CD4-positive, CD25-positive, alpha-beta regulatory T cell (primary cell): ENCODE measurements around the gene TMEM134. TPM values are rescaled to one million over a fixed set of nuclear protein-coding genes. Genes with fewer than 3 reads are reported as not detected.

Experiments
- ATAC-seq, 2 donors: fragments of 150-1000 bp; cut with Tn5 transposase; one replicate each; pipeline ENCODE4 v1.10.0; 2021; ENCODE audit warnings: low read depth in 2 of 2, moderate number of reproducible peaks in 2 of 2, moderate library complexity in 1 of 2
- DNase-seq, 3 donors: peaks; one replicate each; pipeline versions ENCODE4 v3.0.0 to v3.0.0-alpha.2; 2012 to 2022; ENCODE audit warnings: mixed read lengths in 1 of 3
- H3K27ac ChIP-seq: one replicate; pipeline ENCODE4 v1.7.0; 2013; ENCODE audit warnings: mild to moderate bottlenecking, low read length; ENCODE audit not compliant: insufficient read depth, poor library complexity, severe bottlenecking
- H3K27me3 ChIP-seq: one replicate; pipeline ENCODE4 v1.7.0; 2013; ENCODE audit warnings: low read length; ENCODE audit not compliant: control insufficient read depth, insufficient read depth
- H3K36me3 ChIP-seq: one replicate; pipeline ENCODE4 v1.7.0; 2013; ENCODE audit warnings: mild to moderate bottlenecking, low read length, moderate library complexity; ENCODE audit not compliant: control insufficient read depth, insufficient read depth
- H3K4me1 ChIP-seq: 2 replicates; pipeline ENCODE4 v1.7.0; 2013; ENCODE audit warnings: mild to moderate bottlenecking, low read length; ENCODE audit not compliant: insufficient read depth, control insufficient read depth, poor library complexity, severe bottlenecking
- H3K4me3 ChIP-seq: one replicate; pipeline ENCODE4 v1.7.0; 2013; ENCODE audit warnings: low read depth, mild to moderate bottlenecking, low read length, moderate library complexity
- H3K9me3 ChIP-seq, 2 experiments: 1 replicate in 1 of 2; 2 replicates in 1 of 2; pipeline ENCODE4 v1.7.0; 2013; ENCODE audit warnings: low read length in 2 of 2, mild to moderate bottlenecking in 1 of 2, moderate library complexity in 1 of 2; ENCODE audit not compliant: control insufficient read depth in 2 of 2
- H3K27ac Mint-ChIP-seq, 3 donors: one replicate each; pipeline ENCODE4 v1.8.0; 2020 to 2022; ENCODE audit warnings: mild to moderate bottlenecking in 3 of 3, mixed read lengths in 3 of 3, moderate library complexity in 2 of 3
- H3K27me3 Mint-ChIP-seq: one replicate; pipeline ENCODE4 v1.8.0; 2022; ENCODE audit warnings: mild to moderate bottlenecking, mixed read lengths
- H3K36me3 Mint-ChIP-seq: one replicate; pipeline ENCODE4 v1.8.0; 2020; ENCODE audit warnings: mixed read lengths
- H3K4me1 Mint-ChIP-seq, 4 donors: one replicate each; pipeline ENCODE4 v1.8.0; 2020 to 2022; ENCODE audit warnings: mixed read lengths in 4 of 4, mild to moderate bottlenecking in 1 of 4
- H3K4me3 Mint-ChIP-seq, 4 donors: one replicate each; pipeline ENCODE4 v1.8.0; 2020 to 2022; ENCODE audit warnings: mild to moderate bottlenecking in 4 of 4, mixed read lengths in 4 of 4, moderate library complexity in 3 of 4
- H3K9me3 Mint-ChIP-seq, 7 donors: one replicate each; pipeline ENCODE4 v1.8.0; 2020 to 2022; ENCODE audit warnings: mixed read lengths in 7 of 7, mild to moderate bottlenecking in 3 of 7, moderate library complexity in 2 of 7
- polyA plus RNA-seq, 4 donors: library from polyadenylated mRNA; unstranded; fragments of 300-500 nt; fragmentation: Illumina TruSeq; gene quantifications; one replicate each; pipeline ENCODE4 v1.2.3, GENCODE V29; 2021
- total RNA-seq: library from RNA; stranded (reverse); gene quantifications from one replicate; pipeline ENCODE4 v1.2.3, GENCODE V29; 2022

The TMEM134 gene
- total and polyA plus RNA-seq, 5 donors from 2014 or later: 48.7 to 228 (median 158) TPM

DNA sequence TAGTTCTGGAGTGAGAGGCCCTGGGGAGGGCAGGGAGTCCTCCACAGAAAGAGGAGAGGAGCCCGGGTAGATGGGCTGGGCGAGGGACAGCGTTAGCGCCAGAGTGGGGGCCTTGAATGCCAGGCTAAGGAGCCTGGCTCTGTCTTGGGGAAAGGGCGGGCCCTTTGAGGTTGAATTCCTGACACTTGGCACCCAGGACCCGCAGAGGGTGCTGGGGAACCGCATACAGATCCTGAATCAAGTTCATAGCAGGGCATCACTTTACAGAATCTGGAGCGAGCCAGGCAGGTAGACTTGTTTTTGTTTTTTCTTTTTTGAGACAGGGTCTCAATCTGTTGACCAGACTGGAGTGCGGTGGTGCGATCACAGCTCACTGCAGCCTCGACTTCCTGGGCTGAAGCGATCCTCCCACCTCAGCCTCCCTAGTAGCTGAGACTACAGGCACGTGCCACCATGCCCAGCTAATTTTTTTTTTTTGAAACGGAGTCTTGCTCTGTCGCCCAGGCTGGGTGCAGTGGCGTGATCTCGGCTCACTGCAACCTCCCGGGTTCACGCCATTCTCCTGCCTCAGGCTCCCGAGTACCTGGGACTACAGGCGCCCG is 47.5 kb downstream of the TMEM134 start:
- Histone ChIP-seq H3K4me3 (no peak overlapping the region), H3K27ac (peak overlapping the region; percentile 79), H3K4me1 (peaks cover 53% of the 10 kb centered on the region), H3K27me3 (no peaks in the 10 kb centered on the region), H3K36me3 (no peaks in the 10 kb centered on the region), H3K9me3 (no peaks in the 10 kb centered on the region)
- Mint-ChIP-seq H3K4me1 (peaks cover 4 to 68% (median 19%) of the 10 kb centered on the region in 4 donors), H3K27me3 (no peaks in the 10 kb centered on the region), H3K4me3 (peak overlapping the region; percentile 75 to 93 (median 82)), H3K9me3 (no peaks in the 10 kb centered on the region), H3K36me3 (no peaks in the 10 kb centered on the region), H3K27ac (peak overlapping the region; percentile 82 to 97 (median 86))
- ATAC-seq (no peak), DNase-seq (no peak)

DNA sequence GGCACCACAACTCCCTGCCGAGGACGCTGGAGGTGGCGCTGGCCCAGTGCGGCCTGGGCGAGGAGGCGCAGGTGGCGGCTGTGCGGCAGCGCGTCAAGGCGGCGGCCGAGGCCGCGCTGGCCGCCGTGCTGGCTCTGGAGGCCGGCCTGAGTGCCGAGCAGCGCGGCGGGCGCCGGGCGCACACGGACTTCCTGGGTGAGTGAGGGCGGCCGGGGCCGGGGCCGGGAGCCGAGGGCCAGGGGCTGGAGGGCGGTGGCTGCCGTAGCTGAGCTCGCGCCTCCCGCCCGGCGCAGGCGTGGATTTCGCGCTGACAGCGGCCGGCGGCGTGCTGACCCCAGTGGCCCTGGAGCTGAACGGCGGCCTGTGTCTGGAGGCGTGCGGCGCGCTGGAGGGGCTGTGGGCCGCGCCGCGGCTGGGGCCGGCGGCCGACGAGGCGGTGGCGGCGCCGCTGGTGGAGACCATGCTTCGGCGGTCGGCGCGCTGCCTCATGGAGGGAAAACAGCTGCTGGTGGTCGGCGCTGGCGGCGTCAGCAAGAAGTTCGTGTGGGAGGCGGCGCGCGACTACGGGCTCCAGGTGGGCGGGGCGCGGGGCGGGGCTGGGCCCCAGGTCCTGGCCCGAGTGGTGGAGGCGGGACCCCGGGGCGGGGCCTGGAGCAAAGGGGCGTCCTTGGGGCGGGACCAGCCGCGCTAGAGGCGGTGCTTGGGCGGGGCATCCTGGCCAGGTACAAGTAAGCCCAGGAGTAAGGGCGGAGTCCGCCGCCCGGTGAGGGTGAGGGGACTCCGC is 48.2 kb downstream of the TMEM134 start:
- peak; percentile 81 to 85 for ATAC-seq
- H3K27ac ChIP-seq: peak overlapping the region; percentile 79
- Mint-ChIP-seq H3K36me3 (no peaks in the 10 kb centered on the region), H3K27ac (peak overlapping the region; percentile 82 to 97 (median 86)), H3K4me1 (peaks cover 4 to 72% (median 25%) of the 10 kb centered on the region in 4 donors), H3K27me3 (no peaks in the 10 kb centered on the region), H3K9me3 (no peaks in the 10 kb centered on the region), H3K4me3 (peak overlapping the region; percentile 85 to 93 (median 88))
- peaks cover 60% of the 10 kb centered on the region for H3K4me1 ChIP-seq
- H3K36me3 ChIP-seq: no peaks in the 10 kb centered on the region
- DNase-seq: peak; percentile 95 to 98 (median 97)
- no peaks in the 10 kb centered on the region for H3K27me3 ChIP-seq
- no peak overlapping the region for H3K4me3 ChIP-seq
- H3K9me3 ChIP-seq: no peaks in the 10 kb centered on the region

DNA sequence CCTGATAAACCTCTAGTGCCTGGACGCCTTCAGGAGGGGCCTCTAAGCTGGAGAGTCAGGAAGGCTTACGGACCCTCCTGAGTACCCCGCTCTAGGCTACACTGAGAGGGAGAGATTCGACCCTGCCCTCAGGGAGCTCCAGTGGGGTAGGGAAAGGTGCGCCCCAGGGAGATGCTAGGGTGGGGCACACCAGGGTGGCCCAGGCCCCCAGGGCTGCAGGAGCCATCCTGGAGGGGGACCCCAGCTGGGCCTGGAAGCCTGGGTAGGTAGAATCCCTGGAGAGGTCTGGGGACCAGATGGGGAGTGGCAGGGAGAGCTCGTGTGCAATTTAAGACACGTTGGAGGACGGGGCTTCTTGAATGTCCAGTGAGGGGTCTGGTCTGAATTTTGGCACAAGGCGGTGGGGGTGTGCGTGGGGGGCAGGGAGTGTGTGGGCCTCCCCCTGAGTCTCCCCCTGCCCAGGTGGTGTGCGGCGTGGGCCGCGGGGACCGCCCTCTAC is 48.9 kb downstream of the TMEM134 start:
- DNase-seq (no peak), ATAC-seq (no peak)
- Histone ChIP-seq H3K9me3 (no peaks in the 10 kb centered on the region), H3K4me3 (peak overlapping the region; percentile 37), H3K27me3 (no peaks in the 10 kb centered on the region), H3K4me1 (peaks cover 63% of the 10 kb centered on the region), H3K36me3 (no peaks in the 10 kb centered on the region), H3K27ac (peak overlapping the region; percentile 79)
- Mint-ChIP-seq H3K36me3 (no peaks in the 10 kb centered on the region), H3K4me3 (peak overlapping the region; percentile 85 to 93 (median 88)), H3K27ac (peak overlapping the region; percentile 60 to 93 (median 74)), H3K4me1 (peaks cover 4 to 68% (median 26%) of the 10 kb centered on the region in 4 donors), H3K9me3 (no peaks in the 10 kb centered on the region), H3K27me3 (no peaks in the 10 kb centered on the region)

DNA sequence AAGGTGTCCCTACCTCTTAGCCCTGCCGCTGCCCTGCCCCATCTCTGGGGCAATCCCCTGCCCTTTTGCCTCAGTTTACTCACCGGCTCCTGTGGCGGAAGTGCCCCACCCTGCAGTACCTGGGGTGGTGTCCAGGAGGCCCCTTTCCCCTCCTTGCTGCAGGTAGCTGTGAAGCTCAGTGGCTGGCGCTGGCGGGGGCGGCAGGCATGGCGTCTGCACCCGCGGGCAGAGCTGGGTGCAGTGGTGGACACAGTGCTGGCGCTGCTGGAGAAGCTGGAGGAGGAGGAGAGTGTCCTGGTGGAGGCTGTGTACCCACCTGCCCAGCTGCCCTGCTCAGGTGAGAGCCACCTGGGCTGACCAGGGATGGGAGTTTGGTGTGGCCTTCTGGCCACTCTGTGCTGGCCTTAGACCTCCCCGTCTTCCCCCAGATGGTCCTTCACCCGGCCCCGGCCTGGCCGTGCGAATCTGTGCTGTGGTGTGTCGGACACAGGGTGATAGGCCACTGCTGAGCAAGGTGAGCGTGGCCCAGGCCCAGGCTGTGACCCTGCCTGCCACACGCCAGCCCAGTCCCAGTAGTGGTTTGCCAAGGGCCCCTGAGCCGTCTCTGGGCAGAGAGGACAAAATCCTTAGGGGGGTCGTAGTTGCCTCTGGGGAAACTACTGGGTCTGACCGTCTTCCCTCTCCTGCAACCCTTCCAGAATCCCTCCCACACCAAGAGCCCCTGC is 49.6 kb downstream of the TMEM134 start:
- peak overlapping the region; percentile 37 for H3K4me3 ChIP-seq
- no peaks in the 10 kb centered on the region for H3K9me3 Mint-ChIP-seq
- no peaks in the 10 kb centered on the region for H3K27me3 Mint-ChIP-seq
- peak overlapping the region; percentile 85 to 93 (median 88) for H3K4me3 Mint-ChIP-seq
- H3K27ac ChIP-seq: peak overlapping the region; percentile 79
- H3K4me1 Mint-ChIP-seq: peaks cover 4 to 69% (median 25%) of the 10 kb centered on the region in 4 donors
- peaks cover 69% of the 10 kb centered on the region for H3K4me1 ChIP-seq
- H3K9me3 ChIP-seq: no peaks in the 10 kb centered on the region
- DNase-seq (no peak), ATAC-seq (no peak)
- no peaks in the 10 kb centered on the region for H3K27me3 ChIP-seq
- H3K27ac Mint-ChIP-seq: peak overlapping the region; percentile 74 to 95 (median 93)
- no peaks in the 10 kb centered on the region for H3K36me3 Mint-ChIP-seq
- no peaks in the 10 kb centered on the region for H3K36me3 ChIP-seq

DNA sequence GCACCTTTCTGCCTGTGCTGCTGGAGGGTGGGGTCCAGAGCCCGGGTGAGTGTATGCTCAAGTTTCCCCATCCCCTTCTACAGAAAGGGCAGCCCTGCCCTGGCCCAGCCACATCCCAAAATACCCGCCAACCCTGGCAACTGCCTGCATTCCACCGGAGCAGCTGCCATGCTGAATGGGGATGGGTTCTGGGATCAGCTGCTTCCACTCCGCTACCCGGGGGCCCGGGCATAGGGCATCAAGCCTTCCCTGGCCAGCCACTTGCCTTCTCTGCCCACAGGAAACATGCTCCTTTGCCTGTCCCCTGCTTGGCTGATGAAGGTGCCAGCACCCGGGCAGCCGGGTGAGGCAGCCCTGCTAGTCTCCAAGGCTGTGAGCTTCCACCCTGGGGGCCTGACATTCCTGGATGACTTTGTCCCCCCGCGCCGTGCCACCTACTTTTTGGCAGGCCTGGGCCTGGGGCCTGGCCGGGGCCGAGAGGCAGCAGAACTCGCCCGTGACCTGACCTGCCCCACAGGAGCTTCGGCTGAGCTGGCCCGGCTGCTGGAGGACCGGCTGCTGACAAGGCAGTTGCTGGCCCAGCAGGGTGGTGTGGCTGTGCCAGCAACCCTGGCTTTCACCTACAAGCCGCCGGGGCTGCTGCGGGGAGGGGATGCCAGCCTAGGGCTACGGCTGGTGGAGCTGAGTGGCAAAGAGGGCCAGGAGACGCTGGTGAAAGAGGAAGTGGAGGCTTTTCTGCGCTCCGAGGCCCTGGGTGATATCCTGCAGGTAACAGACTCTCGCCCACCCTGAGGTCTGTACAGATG is 50.4 kb downstream of the TMEM134 start:
- Mint-ChIP-seq H3K36me3 (no peaks in the 10 kb centered on the region), H3K4me3 (peak overlapping the region; percentile 85 to 89 (median 88)), H3K4me1 (peaks cover 4 to 72% (median 26%) of the 10 kb centered on the region in 4 donors), H3K27ac (peak overlapping the region; percentile 74 to 95 (median 93)), H3K9me3 (no peaks in the 10 kb centered on the region), H3K27me3 (no peaks in the 10 kb centered on the region)
- H3K4me1 ChIP-seq: peaks cover 71% of the 10 kb centered on the region
- H3K27ac ChIP-seq: peak overlapping the region; percentile 79
- H3K4me3 ChIP-seq: peak overlapping the region; percentile 32
- no peaks in the 10 kb centered on the region for H3K9me3 ChIP-seq
- no peaks in the 10 kb centered on the region for H3K36me3 ChIP-seq
- ATAC-seq (peak in 1 of 2 donors; percentile 4), DNase-seq (peak in 2 of 3 donors; percentile 57 to 74)
- no peaks in the 10 kb centered on the region for H3K27me3 ChIP-seq

DNA sequence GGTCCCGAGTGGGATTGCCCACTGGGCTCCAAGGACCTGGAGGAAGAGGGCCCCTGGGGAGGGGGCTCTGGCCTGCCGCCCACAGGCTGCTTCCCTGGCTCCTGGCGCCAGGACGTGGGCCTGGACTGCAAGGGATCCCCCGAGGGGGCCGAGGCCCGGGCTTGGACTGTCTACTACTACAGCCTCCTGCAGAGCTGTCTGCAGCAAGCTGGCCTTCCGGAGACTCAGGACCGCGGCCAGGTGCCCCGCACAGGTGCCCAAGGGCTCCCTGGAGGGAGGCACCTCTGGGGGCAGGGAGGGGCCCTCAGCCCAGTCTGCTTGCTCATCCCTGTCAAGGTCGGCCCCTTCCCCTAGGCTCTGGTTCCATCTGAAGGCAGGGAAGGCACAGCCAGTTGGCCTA is 51.6 kb downstream of the TMEM134 start:
- no peaks in the 10 kb centered on the region for H3K36me3 ChIP-seq
- H3K27me3 Mint-ChIP-seq: no peaks in the 10 kb centered on the region
- no peak for DNase-seq
- H3K36me3 Mint-ChIP-seq: no peaks in the 10 kb centered on the region
- H3K4me1 Mint-ChIP-seq: peaks cover 4 to 74% (median 33%) of the 10 kb centered on the region in 4 donors
- ATAC-seq: no peak
- H3K27me3 ChIP-seq: no peaks in the 10 kb centered on the region
- no peaks in the 10 kb centered on the region for H3K9me3 ChIP-seq
- peak overlapping the region; percentile 14 to 95 (median 87) for H3K27ac Mint-ChIP-seq
- H3K4me3 Mint-ChIP-seq: peak overlapping the region in 3 of 4 donors; percentile 88 to 96 (median 93)
- H3K9me3 Mint-ChIP-seq: no peaks in the 10 kb centered on the region
- no peak overlapping the region for H3K4me3 ChIP-seq
- peak overlapping the region; percentile 79 for H3K27ac ChIP-seq
- H3K4me1 ChIP-seq: peaks cover 84% of the 10 kb centered on the region
